ENCODE results near the gene HINFP.
A peak's percentile ranks its signal among the peaks of the same experiment; 100 is the strongest.
"Not testable (repeated sequence)": the region's sequence is repeated elsewhere in the genome, so short reads cannot be mapped to it uniquely, and the experiment has no call there.

The HINFP gene

DNA sequence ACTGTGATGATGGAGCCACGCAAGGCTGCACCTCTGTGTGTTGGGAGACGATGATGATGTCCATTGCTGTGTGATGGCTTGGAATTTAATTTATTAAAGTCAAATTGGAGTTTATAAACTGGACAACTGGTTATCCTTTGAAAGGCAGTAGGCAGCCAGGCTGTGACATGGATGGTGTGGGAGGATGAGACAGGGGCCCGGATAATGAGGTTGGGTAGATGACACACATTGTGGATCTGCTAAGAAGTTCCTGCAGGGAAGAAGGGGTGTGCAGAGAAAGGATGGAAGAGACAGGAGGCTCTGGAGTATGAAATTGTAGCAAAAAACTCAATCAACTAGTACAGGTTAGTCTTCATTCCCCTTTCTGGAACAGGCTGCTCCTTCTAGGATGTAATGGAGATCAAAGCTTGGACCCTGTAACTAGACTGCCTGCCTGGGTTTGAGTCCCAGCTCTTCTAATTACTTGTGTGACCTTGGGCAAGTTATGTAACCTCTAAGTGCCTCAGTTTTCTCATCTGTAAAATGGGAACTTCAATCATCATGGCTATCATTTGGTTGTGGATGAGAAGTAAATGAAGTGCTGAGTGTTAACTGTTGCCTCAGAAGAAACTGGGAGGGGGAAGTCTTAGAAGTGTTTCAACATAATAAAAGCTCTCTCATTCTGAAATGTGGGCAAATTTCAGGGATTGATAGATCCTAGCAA is 4.2 kb upstream of the HINFP start:
- DNase-seq, result no peak
- no peak overlapping the region for H3K4me3 ChIP-seq (ENCODE audit: insufficient read depth, low read depth, low read length, poor library complexity, severe bottlenecking)
- H3K27ac ChIP-seq (ENCODE audit: insufficient read depth, low read length, poor library complexity, severe bottlenecking), result no peak overlapping the region
- no peaks in the 10 kb centered on the region for H3K27me3 ChIP-seq (replicated peaks; ENCODE audit: control insufficient read depth, insufficient read depth, low read length, poor library complexity, severe bottlenecking)
- no peaks in the 10 kb centered on the region for H3K9me3 ChIP-seq (ENCODE audit: control insufficient read depth, low read length)
- peaks cover 28% of the 10 kb centered on the region for H3K4me1 ChIP-seq (ENCODE audit: control insufficient read depth, insufficient read depth, low read length, poor library complexity, severe bottlenecking)
- peaks cover 25% of the 10 kb centered on the region for H3K36me3 ChIP-seq (ENCODE audit: control insufficient read depth, insufficient read depth, low read length)

DNA sequence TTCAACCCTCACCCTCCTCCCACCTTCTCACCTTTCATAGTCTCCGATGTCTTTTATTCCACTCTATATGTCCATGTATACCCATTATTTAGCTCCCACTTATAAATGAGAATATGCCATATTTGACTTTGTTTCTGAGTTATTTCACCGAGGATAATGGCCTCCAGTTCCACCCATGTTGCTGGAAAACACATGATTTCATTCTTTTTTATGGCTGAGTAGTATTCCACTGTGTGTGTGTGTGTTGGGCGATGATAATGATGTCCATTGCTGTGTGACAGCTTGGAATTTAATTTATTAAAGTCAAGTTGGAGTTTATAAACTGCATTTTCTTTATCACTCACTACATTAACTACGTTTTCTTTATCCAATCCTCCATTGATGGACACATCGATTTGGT is 3.2 kb upstream of the HINFP start:
- Histone ChIP-seq H3K27ac (ENCODE audit: insufficient read depth, low read length, poor library complexity, severe bottlenecking) (no peak overlapping the region), H3K9me3 (ENCODE audit: control insufficient read depth, low read length) (no peaks in the 10 kb centered on the region), H3K27me3 (replicated peaks; ENCODE audit: control insufficient read depth, insufficient read depth, low read length, poor library complexity, severe bottlenecking) (no peaks in the 10 kb centered on the region), H3K36me3 (ENCODE audit: control insufficient read depth, insufficient read depth, low read length) (peaks cover 14% of the 10 kb centered on the region), H3K4me3 (ENCODE audit: insufficient read depth, low read depth, low read length, poor library complexity, severe bottlenecking) (no peak overlapping the region), H3K4me1 (ENCODE audit: control insufficient read depth, insufficient read depth, low read length, poor library complexity, severe bottlenecking) (peaks cover 35% of the 10 kb centered on the region)
- DNase-seq, result no peak

DNA sequence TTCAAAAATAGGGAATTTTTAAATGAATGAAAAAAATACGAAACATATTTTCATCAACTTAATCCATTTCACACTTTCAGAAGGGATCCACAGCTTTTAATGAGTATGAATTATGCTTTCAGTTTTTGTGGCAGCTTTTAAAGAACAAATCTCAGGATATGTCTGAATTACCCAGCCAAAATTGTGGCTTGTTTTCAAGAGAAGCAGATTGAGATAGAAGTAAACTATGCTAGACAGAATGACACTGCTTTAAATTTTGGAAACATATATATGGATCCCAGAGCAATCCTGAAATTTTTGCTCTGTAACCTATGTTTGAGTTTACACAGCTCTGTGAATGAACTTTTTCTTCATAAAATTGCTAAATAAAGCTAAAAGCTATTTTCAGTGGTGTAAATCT is 2.4 kb upstream of the HINFP start:
- H3K27ac ChIP-seq (ENCODE audit: insufficient read depth, low read length, poor library complexity, severe bottlenecking), result no peak overlapping the region
- peaks cover 14% of the 10 kb centered on the region for H3K36me3 ChIP-seq (ENCODE audit: control insufficient read depth, insufficient read depth, low read length)
- H3K4me1 ChIP-seq (ENCODE audit: control insufficient read depth, insufficient read depth, low read length, poor library complexity, severe bottlenecking), result peaks cover 35% of the 10 kb centered on the region
- no peaks in the 10 kb centered on the region for H3K27me3 ChIP-seq (replicated peaks; ENCODE audit: control insufficient read depth, insufficient read depth, low read length, poor library complexity, severe bottlenecking)
- no peak for DNase-seq
- H3K9me3 ChIP-seq (ENCODE audit: control insufficient read depth, low read length), result no peaks in the 10 kb centered on the region
- H3K4me3 ChIP-seq (ENCODE audit: insufficient read depth, low read depth, low read length, poor library complexity, severe bottlenecking), result no peak overlapping the region

DNA sequence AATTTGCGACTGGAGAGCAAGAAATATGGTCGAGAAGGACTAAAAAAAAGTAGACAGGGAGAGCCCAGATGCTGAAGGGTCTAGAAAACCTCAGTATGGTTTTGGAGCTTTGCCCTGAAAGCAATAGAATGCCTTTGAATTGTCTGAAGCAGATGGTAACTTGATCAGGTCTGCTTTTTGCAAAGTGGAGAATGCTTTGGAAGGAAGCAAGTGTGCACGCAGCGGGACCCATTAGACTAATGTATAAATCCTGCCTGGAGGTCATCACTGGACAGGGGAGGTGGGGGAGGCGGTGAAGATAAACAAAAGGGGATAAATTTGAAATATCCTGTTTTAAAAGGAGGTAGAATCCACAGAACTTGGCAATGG is 757 bp upstream of the HINFP start:
- Histone ChIP-seq H3K4me3 (ENCODE audit: insufficient read depth, low read depth, low read length, poor library complexity, severe bottlenecking) (peak overlapping the region; percentile 46), H3K4me1 (ENCODE audit: control insufficient read depth, insufficient read depth, low read length, poor library complexity, severe bottlenecking) (peaks cover 22% of the 10 kb centered on the region)

DNA sequence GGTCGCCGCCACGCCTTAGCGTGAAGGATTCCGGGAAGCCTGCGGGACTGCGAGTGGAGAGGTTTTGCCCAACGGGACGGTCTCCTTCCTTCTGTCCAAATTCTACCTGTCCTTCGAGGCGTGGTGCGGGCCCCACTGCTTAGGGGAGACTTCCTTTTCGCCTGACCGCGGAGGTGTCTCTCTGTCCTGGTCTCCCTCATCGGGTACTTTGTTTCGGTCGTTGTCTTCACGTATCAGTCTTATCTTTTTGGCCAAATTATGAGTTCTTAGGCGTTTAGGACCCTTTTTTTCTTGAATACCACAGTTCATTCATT is 388 bp downstream of the HINFP start:
- peaks cover 14% of the 10 kb centered on the region for H3K4me1 ChIP-seq (ENCODE audit: control insufficient read depth, insufficient read depth, low read length, poor library complexity, severe bottlenecking)
- H3K27me3 ChIP-seq (replicated peaks; ENCODE audit: control insufficient read depth, insufficient read depth, low read length, poor library complexity, severe bottlenecking), result no peaks in the 10 kb centered on the region
- H3K36me3 ChIP-seq (ENCODE audit: control insufficient read depth, insufficient read depth, low read length), result peaks cover 11% of the 10 kb centered on the region
- H3K4me3 ChIP-seq (ENCODE audit: insufficient read depth, low read depth, low read length, poor library complexity, severe bottlenecking), result peak overlapping the region; percentile 81
- DNase-seq, result no peak
- no peaks in the 10 kb centered on the region for H3K9me3 ChIP-seq (ENCODE audit: control insufficient read depth, low read length)
- peak overlapping the region; percentile 76 for H3K27ac ChIP-seq (ENCODE audit: insufficient read depth, low read length, poor library complexity, severe bottlenecking)

More for the DNA sequence above, 757 bp upstream of the HINFP start:
- no peak for DNase-seq
- Histone ChIP-seq H3K36me3 (ENCODE audit: control insufficient read depth, insufficient read depth, low read length) (peaks cover 11% of the 10 kb centered on the region), H3K27ac (ENCODE audit: insufficient read depth, low read length, poor library complexity, severe bottlenecking) (peak overlapping the region; percentile 71), H3K27me3 (replicated peaks; ENCODE audit: control insufficient read depth, insufficient read depth, low read length, poor library complexity, severe bottlenecking) (no peaks in the 10 kb centered on the region), H3K9me3 (ENCODE audit: control insufficient read depth, low read length) (no peaks in the 10 kb centered on the region)

DNA sequence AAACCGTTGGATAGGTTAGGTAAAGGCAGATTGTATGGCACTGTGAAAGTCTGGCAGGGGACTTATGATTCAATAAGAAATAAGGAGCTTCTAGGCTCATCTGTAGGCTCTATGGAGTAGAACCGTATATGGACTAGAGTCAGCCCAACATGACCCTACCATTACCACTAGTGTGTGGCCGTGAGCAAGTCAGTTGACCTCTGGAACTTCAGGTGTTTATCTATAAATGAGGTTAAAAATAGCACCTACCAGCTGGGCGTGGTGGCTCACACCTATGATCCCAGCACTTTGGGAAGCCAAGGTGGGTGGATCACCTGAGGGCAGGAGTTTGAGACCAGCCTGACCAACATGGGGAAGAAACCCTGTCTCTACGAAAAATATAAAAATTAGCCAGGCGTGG is 4.4 kb downstream of the HINFP start:
- no peak overlapping the region for H3K27ac ChIP-seq (ENCODE audit: insufficient read depth, low read length, poor library complexity, severe bottlenecking)
- peaks cover 10% of the 10 kb centered on the region for H3K4me1 ChIP-seq (ENCODE audit: control insufficient read depth, insufficient read depth, low read length, poor library complexity, severe bottlenecking)
- H3K4me3 ChIP-seq (ENCODE audit: insufficient read depth, low read depth, low read length, poor library complexity, severe bottlenecking), result no peak overlapping the region
- H3K9me3 ChIP-seq (ENCODE audit: control insufficient read depth, low read length), result no peaks in the 10 kb centered on the region
- peaks cover 22% of the 10 kb centered on the region for H3K36me3 ChIP-seq (ENCODE audit: control insufficient read depth, insufficient read depth, low read length)
- no peaks in the 10 kb centered on the region for H3K27me3 ChIP-seq (replicated peaks; ENCODE audit: control insufficient read depth, insufficient read depth, low read length, poor library complexity, severe bottlenecking)
- DNase-seq, result no peak

DNA sequence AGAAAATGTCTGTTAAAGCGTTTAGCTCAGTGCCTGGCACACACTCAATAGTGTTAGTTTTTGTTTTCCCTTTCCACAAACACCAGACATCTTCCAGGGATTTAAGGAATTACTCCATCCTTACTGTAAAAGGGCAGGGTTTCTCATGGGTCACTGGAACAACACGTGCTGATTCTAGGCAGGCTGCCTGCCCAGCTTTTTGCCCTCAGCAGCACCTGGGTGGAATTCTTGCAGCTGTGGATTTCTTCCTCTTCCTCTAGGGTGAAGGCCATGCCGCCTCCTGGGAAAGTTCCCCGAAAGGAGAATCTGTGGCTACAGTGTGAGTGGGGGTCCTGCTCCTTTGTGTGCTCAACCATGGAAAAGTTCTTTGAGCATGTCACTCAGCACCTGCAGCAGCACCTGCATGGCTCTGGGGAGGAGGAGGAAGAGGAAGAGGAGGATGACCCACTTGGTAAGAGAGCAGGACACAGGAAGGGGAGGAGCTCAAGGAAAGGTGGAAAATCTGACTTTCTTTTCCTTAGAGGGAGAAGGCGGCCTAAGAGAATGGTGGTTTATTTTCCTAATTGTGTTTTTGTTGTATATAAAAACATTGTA is 5.4 kb downstream of the HINFP start:
- no peak for DNase-seq
- Histone ChIP-seq H3K9me3 (ENCODE audit: control insufficient read depth, low read length) (no peaks in the 10 kb centered on the region), H3K4me3 (ENCODE audit: insufficient read depth, low read depth, low read length, poor library complexity, severe bottlenecking) (no peak overlapping the region), H3K36me3 (ENCODE audit: control insufficient read depth, insufficient read depth, low read length) (peaks cover 28% of the 10 kb centered on the region), H3K27me3 (replicated peaks; ENCODE audit: control insufficient read depth, insufficient read depth, low read length, poor library complexity, severe bottlenecking) (no peaks in the 10 kb centered on the region), H3K27ac (ENCODE audit: insufficient read depth, low read length, poor library complexity, severe bottlenecking) (no peak overlapping the region), H3K4me1 (ENCODE audit: control insufficient read depth, insufficient read depth, low read length, poor library complexity, severe bottlenecking) (peaks cover 9% of the 10 kb centered on the region)

DNA sequence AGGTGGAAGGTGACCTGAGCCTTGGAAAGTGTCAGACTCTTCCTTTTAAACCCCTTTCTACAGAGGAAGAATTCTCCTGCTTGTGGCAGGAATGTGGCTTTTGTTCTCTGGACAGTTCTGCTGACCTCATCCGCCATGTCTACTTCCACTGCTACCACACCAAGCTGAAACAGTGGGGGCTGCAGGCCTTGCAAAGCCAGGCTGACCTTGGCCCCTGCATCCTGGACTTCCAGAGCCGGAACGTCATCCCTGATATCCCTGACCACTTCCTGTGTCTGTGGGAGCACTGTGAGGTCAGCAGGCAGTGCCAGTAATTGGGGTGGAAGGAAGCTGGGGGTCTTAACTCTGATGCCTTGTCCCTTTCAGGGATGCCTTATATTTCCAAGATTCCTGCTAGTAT is 9.3 kb downstream of the HINFP start:
- no peaks in the 10 kb centered on the region for H3K27me3 ChIP-seq (replicated peaks; ENCODE audit: control insufficient read depth, insufficient read depth, low read length, poor library complexity, severe bottlenecking)
- no peak overlapping the region for H3K27ac ChIP-seq (ENCODE audit: insufficient read depth, low read length, poor library complexity, severe bottlenecking)
- no peaks in the 10 kb centered on the region for H3K4me1 ChIP-seq (ENCODE audit: control insufficient read depth, insufficient read depth, low read length, poor library complexity, severe bottlenecking)
- H3K4me3 ChIP-seq (ENCODE audit: insufficient read depth, low read depth, low read length, poor library complexity, severe bottlenecking), result no peak overlapping the region
- H3K36me3 ChIP-seq (ENCODE audit: control insufficient read depth, insufficient read depth, low read length), result peaks cover 42% of the 10 kb centered on the region
- DNase-seq, result no peak
- H3K9me3 ChIP-seq (ENCODE audit: control insufficient read depth, low read length), result no peaks in the 10 kb centered on the region

DNA sequence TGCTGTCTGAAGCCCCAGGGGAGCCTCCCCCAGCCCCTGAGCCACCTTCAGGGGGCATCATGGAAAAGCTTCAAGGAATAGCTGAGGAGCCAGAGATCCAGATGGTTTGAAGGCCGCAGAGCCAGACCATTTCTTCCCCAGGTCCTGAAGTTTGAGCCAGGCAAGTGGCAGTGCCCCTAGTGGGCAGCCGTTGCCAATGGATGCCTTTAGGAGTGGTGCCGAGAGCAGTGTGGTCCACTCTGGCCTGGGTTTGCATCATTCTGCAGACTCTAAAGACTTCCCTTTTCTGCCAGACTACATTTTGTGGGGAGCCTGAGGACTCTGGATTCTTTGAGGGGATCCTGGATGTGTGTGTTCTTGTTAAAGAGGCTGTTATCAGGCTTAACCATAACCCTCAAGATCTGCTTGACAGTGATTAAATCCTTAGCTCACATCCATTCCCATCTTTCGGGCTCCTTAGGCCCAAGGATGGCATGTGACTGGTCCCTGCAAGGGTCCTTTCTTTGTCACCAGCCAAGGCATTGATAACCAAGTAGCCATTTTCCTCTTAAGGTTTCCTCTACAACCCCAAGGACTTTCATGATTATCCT is 13.1 kb downstream of the HINFP start:
- H3K27ac ChIP-seq (ENCODE audit: insufficient read depth, low read length, poor library complexity, severe bottlenecking), result no peak overlapping the region
- DNase-seq, result no peak
- peaks cover 42% of the 10 kb centered on the region for H3K36me3 ChIP-seq (ENCODE audit: control insufficient read depth, insufficient read depth, low read length)
- H3K4me3 ChIP-seq (ENCODE audit: insufficient read depth, low read depth, low read length, poor library complexity, severe bottlenecking), result no peak overlapping the region
- no peaks in the 10 kb centered on the region for H3K4me1 ChIP-seq (ENCODE audit: control insufficient read depth, insufficient read depth, low read length, poor library complexity, severe bottlenecking)
- no peaks in the 10 kb centered on the region for H3K27me3 ChIP-seq (replicated peaks; ENCODE audit: control insufficient read depth, insufficient read depth, low read length, poor library complexity, severe bottlenecking)
- no peaks in the 10 kb centered on the region for H3K9me3 ChIP-seq (ENCODE audit: control insufficient read depth, low read length)

DNA sequence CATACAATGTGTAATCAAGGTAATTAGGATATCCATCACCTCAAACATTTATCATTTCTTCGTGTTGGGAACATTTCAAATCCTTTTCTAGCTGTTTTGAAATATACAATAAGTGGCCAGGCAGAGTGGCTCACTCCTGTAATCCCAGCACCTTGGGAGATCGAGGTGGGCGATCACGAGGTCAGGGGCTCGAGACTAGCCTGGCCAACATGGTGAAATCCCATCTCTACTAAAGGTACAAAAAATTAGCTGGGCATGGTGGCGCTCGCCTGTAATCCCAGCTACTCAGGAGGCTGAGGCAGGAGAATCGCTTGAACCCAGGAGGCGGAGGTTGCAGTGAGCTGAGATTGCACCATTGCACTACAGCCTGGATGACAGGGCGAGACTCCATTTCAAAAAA is 17.9 kb downstream of the HINFP start:
- DNase-seq; H3K4me3 ChIP-seq (ENCODE audit: insufficient read depth, low read depth, low read length, poor library complexity, severe bottlenecking); H3K27me3 ChIP-seq (replicated peaks; ENCODE audit: control insufficient read depth, insufficient read depth, low read length, poor library complexity, severe bottlenecking); H3K36me3 ChIP-seq (ENCODE audit: control insufficient read depth, insufficient read depth, low read length); H3K27ac ChIP-seq (ENCODE audit: insufficient read depth, low read length, poor library complexity, severe bottlenecking); H3K9me3 ChIP-seq (ENCODE audit: control insufficient read depth, low read length); H3K4me1 ChIP-seq (ENCODE audit: control insufficient read depth, insufficient read depth, low read length, poor library complexity, severe bottlenecking): not testable (repeated sequence)
